ENCODE data around the gene SNX14.
"Not testable (repeated sequence)": the region's sequence is repeated elsewhere in the genome, so short reads cannot be mapped to it uniquely, and the experiment has no call there.

SNX14 gene

DNA sequence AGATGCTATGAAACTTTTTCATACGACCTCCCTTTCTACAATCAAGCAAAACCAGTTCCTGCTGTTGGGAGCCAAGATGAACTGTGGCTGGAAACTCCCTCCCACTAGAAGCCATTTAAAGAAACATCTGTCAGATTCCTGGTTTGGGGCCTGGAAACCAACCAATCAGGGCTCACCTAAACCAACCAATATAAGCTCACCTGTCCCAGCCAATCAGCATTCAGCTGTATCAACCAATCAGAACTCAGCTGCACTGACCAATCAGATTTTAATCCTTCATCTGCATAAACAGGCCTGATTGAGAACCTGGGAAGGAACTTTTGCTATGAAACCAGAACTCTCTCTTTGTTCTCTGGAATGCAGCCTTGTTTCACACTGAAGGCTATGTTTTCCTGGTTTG lies 42.4 kb downstream of the SNX14 start:
- H3K4me3 ChIP-seq (replicated peaks; ENCODE audit: low read depth, low read length) = no peak overlapping the region
- DNase-seq (ENCODE audit: extremely low read depth, low read depth) = no peak
- TF ChIP-seq, protein P1, sequence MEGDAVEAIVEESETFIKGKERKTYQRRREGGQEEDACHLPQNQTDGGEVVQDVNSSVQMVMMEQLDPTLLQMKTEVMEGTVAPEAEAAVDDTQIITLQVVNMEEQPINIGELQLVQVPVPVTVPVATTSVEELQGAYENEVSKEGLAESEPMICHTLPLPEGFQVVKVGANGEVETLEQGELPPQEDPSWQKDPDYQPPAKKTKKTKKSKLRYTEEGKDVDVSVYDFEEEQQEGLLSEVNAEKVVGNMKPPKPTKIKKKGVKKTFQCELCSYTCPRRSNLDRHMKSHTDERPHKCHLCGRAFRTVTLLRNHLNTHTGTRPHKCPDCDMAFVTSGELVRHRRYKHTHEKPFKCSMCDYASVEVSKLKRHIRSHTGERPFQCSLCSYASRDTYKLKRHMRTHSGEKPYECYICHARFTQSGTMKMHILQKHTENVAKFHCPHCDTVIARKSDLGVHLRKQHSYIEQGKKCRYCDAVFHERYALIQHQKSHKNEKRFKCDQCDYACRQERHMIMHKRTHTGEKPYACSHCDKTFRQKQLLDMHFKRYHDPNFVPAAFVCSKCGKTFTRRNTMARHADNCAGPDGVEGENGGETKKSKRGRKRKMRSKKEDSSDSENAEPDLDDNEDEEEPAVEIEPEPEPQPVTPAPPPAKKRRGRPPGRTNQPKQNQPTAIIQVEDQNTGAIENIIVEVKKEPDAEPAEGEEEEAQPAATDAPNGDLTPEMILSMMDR (IDR thresholded peaks at IDR 0.05; ENCODE audit: low read depth, low read length, missing control alignments) = no peak

DNA sequence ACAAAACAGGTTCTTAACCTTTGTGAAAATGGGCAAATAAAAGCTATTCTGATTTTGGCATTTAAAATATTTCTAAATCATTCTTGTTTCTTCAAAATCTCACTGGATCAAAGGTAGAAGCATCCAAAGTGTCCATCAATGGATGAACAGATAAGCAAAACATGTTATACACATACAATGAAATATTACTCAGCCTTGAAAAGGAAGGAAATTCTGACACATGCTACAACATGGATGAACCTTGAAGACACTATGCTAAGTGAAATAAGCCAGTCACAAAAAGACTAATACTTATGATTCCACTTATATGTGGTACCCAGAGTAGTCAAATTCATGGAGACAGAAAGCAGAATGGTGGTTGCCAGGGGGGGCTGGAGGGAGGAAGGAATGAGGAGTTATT lies 45.9 kb downstream of the SNX14 start:
- DNase-seq (ENCODE audit: extremely low read depth, low read depth) = no peak
- TF ChIP-seq, protein P1 (IDR thresholded peaks at IDR 0.05; ENCODE audit: low read depth, low read length, missing control alignments) = no peak
- no peak overlapping the region for H3K4me3 ChIP-seq (replicated peaks; ENCODE audit: low read depth, low read length)

GRCh38 chr6:85544776-85545175 lies 48.9 kb downstream of the SNX14 start:
- TF ChIP-seq, protein P1 (IDR thresholded peaks at IDR 0.05; ENCODE audit: low read depth, low read length, missing control alignments) = no peak
- DNase-seq (ENCODE audit: extremely low read depth, low read depth) = no peak

DNA sequence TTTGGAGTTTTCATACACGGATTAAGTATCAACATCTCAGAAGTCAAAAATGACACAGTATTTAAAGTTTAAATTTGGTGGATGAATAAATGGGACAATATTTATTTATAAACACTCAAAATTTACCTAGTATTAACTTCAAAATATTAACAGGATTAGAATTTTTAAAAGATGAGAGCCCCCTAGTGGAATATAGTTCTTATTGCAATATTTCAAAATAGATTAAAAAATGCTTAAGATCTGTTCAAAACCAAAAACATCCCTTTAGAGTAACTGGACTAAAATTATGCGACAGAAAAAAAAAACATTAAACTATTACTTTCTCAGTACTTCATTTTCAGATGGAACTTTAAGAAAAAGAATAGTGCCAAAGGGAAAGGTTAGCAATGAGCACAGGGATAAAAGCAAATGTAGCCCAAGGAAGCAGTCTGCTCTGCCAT lies 56.6 kb downstream of the SNX14 start:
- DNase-seq (ENCODE audit: extremely low read depth, low read depth) = no peak
- H3K4me3 ChIP-seq (replicated peaks; ENCODE audit: low read depth, low read length) = no peak overlapping the region
- TF ChIP-seq, protein P1 (IDR thresholded peaks at IDR 0.05; ENCODE audit: low read depth, low read length, missing control alignments) = no peak

More at GRCh38 chr6:85544776-85545175, 48.9 kb downstream of the SNX14 start:
- no peak overlapping the region for H3K4me3 ChIP-seq (replicated peaks; ENCODE audit: low read depth, low read length)

DNA sequence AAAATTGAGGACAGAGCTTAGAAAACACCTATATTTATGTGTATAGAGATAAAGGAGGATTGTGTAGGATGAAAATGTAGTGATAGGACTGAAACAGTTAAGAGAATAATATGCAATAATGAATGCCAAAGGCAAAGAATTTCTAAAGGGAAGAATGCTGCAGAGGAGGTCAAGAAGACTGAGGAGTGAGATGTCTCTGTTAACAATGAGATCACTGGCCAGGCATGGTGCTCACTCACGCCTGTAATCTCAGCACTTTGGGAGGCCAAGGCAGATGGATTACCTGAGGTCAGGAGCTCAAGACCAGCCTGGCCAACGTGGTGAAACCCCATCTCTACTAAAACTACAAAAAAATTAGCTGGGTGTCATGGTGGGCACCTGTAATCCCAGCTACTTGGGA lies 69.4 kb downstream of the SNX14 start:
- DNase-seq (ENCODE audit: extremely low read depth, low read depth); H3K4me3 ChIP-seq (replicated peaks; ENCODE audit: low read depth, low read length): not testable (repeated sequence)

- TF ChIP-seq, protein P1 (IDR thresholded peaks at IDR 0.05; ENCODE audit: low read depth, low read length, missing control alignments) = no peak
- no peak overlapping the region for H3K4me3 ChIP-seq (replicated peaks; ENCODE audit: low read depth, low read length)
- DNase-seq (ENCODE audit: extremely low read depth, low read depth) = no peak
These were observed 77.5 kb downstream of the SNX14 start for GRCh38 chr6:85516168-85516567.

DNA sequence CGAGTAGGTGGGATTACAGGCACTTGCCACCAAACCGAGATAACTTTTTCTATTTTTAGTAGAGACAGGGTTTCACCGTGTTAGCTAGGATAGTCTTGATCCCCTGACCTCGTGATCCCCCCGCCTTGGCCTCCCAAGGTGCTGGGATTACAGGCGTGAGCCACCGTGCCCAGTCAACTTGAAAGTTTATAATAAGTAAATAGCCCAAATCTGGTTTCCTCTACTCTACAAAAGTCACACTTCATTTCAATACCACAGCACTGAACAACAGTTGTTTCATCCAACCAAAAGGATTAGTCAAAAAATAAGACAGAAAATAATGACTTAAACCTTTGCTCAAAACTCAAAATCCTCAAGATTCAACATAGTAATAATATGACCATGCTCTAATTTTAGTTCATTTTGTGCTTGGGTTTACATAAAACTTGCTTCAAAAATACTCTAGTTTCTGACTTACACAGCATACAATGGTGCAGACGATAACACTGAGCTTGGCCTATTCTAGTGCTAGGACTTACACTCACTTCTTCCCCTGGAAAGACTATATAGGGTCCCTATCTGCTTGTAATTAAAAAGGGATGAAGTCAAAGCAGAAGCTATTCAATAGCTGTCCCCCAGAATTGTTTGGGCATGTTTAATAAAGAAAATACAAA lies 87.1 kb downstream of the SNX14 start:
- DNase-seq (ENCODE audit: extremely low read depth, low read depth) = no peak
- H3K4me3 ChIP-seq (replicated peaks; ENCODE audit: low read depth, low read length) = no peak overlapping the region
- TF ChIP-seq, protein P1 (IDR thresholded peaks at IDR 0.05; ENCODE audit: low read depth, low read length, missing control alignments) = no peak

Data from HFF-Myc (cell line).